ENCODE results near the gene RAPGEF1. TPM values are rescaled to one million over a fixed set of nuclear protein-coding genes. Genes with fewer than 3 reads are reported as not detected.

The RAPGEF1 gene
- total and polyA plus RNA-seq, 10 donors, result 16.9 to 137 (median 104) TPM

DNA sequence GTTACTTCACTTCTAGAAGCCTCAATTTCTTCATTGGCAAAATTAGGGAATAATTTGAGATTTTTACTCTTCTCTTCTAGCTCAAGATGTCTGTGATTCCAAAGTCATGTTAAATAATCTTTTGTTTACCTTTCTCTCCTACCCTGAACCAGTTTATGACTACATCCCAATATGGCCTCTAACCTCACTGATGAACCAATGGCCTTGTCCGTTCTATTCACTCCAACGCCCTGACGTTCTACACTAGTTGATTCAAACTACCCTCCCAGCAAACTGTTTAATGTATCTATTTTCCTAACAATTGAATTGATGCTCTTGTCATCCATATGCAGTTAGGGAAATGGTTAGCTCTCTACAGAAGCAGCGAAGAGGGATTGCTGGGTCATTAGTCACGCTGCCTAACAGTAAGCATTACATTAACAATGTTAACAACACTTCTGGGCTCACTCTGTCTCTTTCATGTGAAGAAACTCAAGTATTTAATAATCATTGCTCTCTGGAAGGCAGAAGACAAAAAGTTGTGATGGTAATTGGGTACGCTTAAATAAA is 38.0 kb downstream of the RAPGEF1 start:
- peak overlapping the region in 5 of 8 donors; percentile 59 to 93 (median 82) for H3K27ac ChIP-seq
- TF ChIP-seq POLR2A (IDR thresholded peaks at IDR 0.05) (no peak), POLR2AphosphoS5 (IDR thresholded peaks at IDR 0.05) (no peak)
- TF ChIP-seq, protein P1, sequence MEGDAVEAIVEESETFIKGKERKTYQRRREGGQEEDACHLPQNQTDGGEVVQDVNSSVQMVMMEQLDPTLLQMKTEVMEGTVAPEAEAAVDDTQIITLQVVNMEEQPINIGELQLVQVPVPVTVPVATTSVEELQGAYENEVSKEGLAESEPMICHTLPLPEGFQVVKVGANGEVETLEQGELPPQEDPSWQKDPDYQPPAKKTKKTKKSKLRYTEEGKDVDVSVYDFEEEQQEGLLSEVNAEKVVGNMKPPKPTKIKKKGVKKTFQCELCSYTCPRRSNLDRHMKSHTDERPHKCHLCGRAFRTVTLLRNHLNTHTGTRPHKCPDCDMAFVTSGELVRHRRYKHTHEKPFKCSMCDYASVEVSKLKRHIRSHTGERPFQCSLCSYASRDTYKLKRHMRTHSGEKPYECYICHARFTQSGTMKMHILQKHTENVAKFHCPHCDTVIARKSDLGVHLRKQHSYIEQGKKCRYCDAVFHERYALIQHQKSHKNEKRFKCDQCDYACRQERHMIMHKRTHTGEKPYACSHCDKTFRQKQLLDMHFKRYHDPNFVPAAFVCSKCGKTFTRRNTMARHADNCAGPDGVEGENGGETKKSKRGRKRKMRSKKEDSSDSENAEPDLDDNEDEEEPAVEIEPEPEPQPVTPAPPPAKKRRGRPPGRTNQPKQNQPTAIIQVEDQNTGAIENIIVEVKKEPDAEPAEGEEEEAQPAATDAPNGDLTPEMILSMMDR (IDR thresholded peaks at IDR 0.05 in 8 of 11, conservative IDR thresholded peaks at IDR 0.05 in 3 of 11), result no peak
- peaks cover 30 to 100% (median 93%) of the 10 kb centered on the region in 6 donors for H3K4me1 ChIP-seq
- DNase-seq, result no peak
- H3K27me3 ChIP-seq (replicated peaks in 1 of 7), result no peaks in the 10 kb centered on the region
- H3K9me3 ChIP-seq, result no peaks in the 10 kb centered on the region
- 93 to 95% (median 95%) methylated on average over 6 of the region's 6 CpGs for WGBS, 5 donors
- no peaks in the 10 kb centered on the region for H3K36me3 ChIP-seq
- intact Hi-C loops (cut with DNase I; ENCODE audit: low total_unique reads), result loop anchor here (5.0 kb wide), 1 partner anchor 35 kb away; no protein-coding TSS in a partner anchor
- H3K4me3 ChIP-seq, result no peak overlapping the region

DNA sequence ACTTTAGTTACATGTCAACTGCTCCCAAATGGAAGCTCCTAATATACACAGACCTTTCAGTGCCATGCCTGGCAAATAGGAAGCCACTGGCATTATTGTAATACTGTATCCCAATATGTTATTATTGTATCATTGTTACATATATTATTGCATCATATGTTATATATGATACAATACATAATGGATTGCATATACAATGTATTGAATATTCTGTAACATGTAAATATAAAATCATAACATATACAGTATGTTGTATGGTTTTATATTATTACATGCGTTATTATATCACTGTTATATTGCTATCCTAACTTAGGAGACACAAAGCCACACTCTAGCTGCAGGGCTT is 38.5 kb downstream of the RAPGEF1 start:
- Histone ChIP-seq H3K4me1 (peaks cover 32 to 100% (median 93%) of the 10 kb centered on the region in 6 donors), H3K27ac (peak overlapping the region in 5 of 8 donors; percentile 59 to 93 (median 82))
- WGBS, 5 donors, result 90 to 98% (median 98%) methylated on average over 1 of the region's 1 CpG

DNA sequence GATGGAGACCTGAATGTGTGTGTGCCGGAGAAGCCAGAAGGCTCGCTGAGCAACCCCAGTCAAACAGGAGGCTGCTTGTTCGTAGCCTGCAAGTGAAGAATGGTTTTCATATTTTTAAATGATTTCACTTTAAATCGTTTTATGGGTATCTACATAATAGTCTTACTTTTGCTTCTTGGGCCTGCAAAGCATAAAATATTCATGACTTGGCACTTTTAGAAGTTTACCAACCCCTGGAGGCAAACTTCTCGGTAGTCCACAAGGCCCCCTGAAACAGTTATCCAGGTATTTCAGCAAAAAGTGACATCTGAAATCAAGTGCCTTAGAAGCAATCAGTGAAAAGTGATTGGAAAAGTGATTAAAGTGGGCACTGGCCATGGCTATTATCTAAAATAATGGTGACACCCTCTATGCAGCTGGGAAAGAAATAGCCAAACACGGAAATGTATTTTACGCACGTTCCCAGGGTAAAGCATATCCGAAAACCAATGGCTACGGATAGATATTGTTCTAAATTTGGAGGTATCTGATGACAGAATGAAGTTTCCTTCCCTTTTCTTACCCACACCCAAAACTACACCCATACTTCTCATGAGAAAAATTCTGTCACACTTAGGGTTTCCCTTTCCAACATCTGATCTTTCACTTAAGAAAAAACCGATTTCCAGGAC is 39.0 kb downstream of the RAPGEF1 start:
- Histone ChIP-seq H3K27ac (peak overlapping the region in 5 of 8 donors; percentile 59 to 93 (median 82)), H3K36me3 (no peaks in the 10 kb centered on the region), H3K9me3 (no peaks in the 10 kb centered on the region), H3K4me1 (peaks cover 32 to 100% (median 93%) of the 10 kb centered on the region in 6 donors), H3K27me3 (replicated peaks in 1 of 7) (no peaks in the 10 kb centered on the region), H3K4me3 (no peak overlapping the region)
- DNase-seq, result no peak
- 54 to 66% (median 65%) methylated on average over 11 of the region's 11 CpGs for WGBS, 5 donors
- no peak for TF ChIP-seq POLR2AphosphoS5 (IDR thresholded peaks at IDR 0.05)
- intact Hi-C loops (cut with DNase I; ENCODE audit: low total_unique reads), result loop anchor here (5.0 kb wide), 1 partner anchor 36 kb away; no protein-coding TSS in a partner anchor

More for the DNA sequence above, 38.5 kb downstream of the RAPGEF1 start:
- Histone ChIP-seq H3K27me3 (replicated peaks in 1 of 7) (no peaks in the 10 kb centered on the region), H3K4me3 (no peak overlapping the region), H3K9me3 (no peaks in the 10 kb centered on the region), H3K36me3 (no peaks in the 10 kb centered on the region)
- intact Hi-C loops (cut with DNase I; ENCODE audit: low total_unique reads), result loop anchor here (5.0 kb wide), 1 partner anchor 36 kb away; no protein-coding TSS in a partner anchor
- TF ChIP-seq, protein P1 (IDR thresholded peaks at IDR 0.05 in 8 of 11, conservative IDR thresholded peaks at IDR 0.05 in 3 of 11), result no peak
- TF ChIP-seq POLR2AphosphoS5 (IDR thresholded peaks at IDR 0.05) (no peak), POLR2A (IDR thresholded peaks at IDR 0.05) (no peak)
- DNase-seq, result no peak

DNA sequence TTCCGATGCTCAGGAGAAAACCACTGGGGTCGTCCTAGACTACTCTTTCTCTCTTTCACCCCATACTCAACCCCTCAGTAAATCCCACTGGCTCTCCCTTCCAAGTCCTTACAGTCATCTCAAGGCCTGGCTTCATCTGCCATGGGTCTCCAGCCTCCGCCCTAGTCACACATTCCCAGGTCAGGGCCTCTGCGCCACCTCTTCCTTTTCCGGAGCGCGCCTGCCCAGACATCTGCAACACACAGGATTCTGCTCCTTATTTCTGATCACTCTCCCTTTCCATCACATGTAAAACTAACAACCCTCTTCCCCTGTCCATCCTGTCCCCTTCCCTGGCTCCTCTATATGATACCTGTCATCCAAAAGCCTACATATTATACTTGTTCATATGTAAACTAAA is 39.8 kb downstream of the RAPGEF1 start:
- intact Hi-C loops (cut with DNase I; ENCODE audit: low total_unique reads), result loop anchor here (5.0 kb wide), 1 partner anchor 37 kb away; no protein-coding TSS in a partner anchor
- Histone ChIP-seq H3K9me3 (no peaks in the 10 kb centered on the region), H3K4me3 (no peak overlapping the region), H3K27ac (peak overlapping the region in 5 of 8 donors; percentile 59 to 93 (median 82)), H3K36me3 (no peaks in the 10 kb centered on the region), H3K27me3 (replicated peaks in 1 of 7) (no peaks in the 10 kb centered on the region), H3K4me1 (peaks cover 34 to 100% (median 92%) of the 10 kb centered on the region in 6 donors)
- TF ChIP-seq POLR2A (IDR thresholded peaks at IDR 0.05) (no peak), POLR2AphosphoS5 (IDR thresholded peaks at IDR 0.05) (peak in 2 of 3 donors; percentile 46 to 59)
- TF ChIP-seq, protein P1 (IDR thresholded peaks at IDR 0.05 in 8 of 11, conservative IDR thresholded peaks at IDR 0.05 in 3 of 11), result no peak
- DNase-seq, result no peak
- WGBS, 5 donors, result 71 to 92% (median 90%) methylated on average over 7 of the region's 7 CpGs

Data from spleen (tissue), 11 donors.